Body of pancreas (tissue), 4 donors: ENCODE results near the gene WDR64. TPM values are rescaled to one million over a fixed set of nuclear protein-coding genes. Genes with fewer than 3 reads are reported as not detected.
"Not testable (repeated sequence)": the region's sequence is repeated elsewhere in the genome, so short reads cannot be mapped to it uniquely, and the experiment has no call there.

Source experiments
- ATAC-seq: fragments of 150-250 bp; one replicate; pipeline ENCODE4 v1.9.1; 2016
- DNase-seq, 4 donors: peaks; one replicate each; pipeline ENCODE4 v3.0.0-alpha.2; 2019
- H3K27ac ChIP-seq, 4 donors: fragments of 200-600 bp; sonication (generic); 1 replicate in 3 of 4; 2 replicates in 1 of 4; pipeline versions ENCODE4 v1.5.1 to v1.6.1; 2016 to 2019; ENCODE audit warnings: mild to moderate bottlenecking in 1 of 4, mixed read lengths in 1 of 4, moderate library complexity in 1 of 4
- H3K27me3 ChIP-seq, 2 donors: fragments of 200-600 bp; sonication (generic); one replicate each; pipeline ENCODE4 v1.6.0; 2016; ENCODE audit warnings: mild to moderate bottlenecking in 1 of 2
- H3K36me3 ChIP-seq, 2 donors: fragments of 200-600 bp; sonication (generic); replicated peaks in 1 of 2; 2 replicates each; pipeline ENCODE4 v1.5.1; 2016; ENCODE audit warnings: low read depth in 2 of 2; ENCODE audit not compliant: insufficient read depth in 1 of 2
- H3K4me1 ChIP-seq: fragments of 200-600 bp; sonication (generic); one replicate; pipeline ENCODE4 v1.6.0; 2016
- H3K4me3 ChIP-seq, 2 donors: fragments of 200-600 bp; sonication (generic); 1 replicate in 1 of 2; 2 replicates in 1 of 2; pipeline ENCODE4 v1.5.1; 2016 to 2019
- H3K9me3 ChIP-seq, 3 donors: fragments of 200-600 bp; sonication (generic); 1 replicate in 2 of 3; 2 replicates in 1 of 3; pipeline ENCODE4 v1.5.1; 2016
- POLR2A ChIP-seq, 3 donors: fragments of 450-650 bp; IDR thresholded peaks; one replicate each; pipeline ENCODE4 v1.6.1; 2016; ENCODE audit warnings: antibody characterized with exemption in 3 of 3, mild to moderate bottlenecking in 2 of 3
- WGBS, 2 donors: methylation state at CpG; one replicate each; pipeline ENCODE4 v1.1.5; 2017; 5-methylcytosine and 5-hydroxymethylcytosine counted together
- intact Hi-C: fragments of 100-400 bp; cut with DNase I; formaldehyde crosslinking; loops from one replicate; pipeline ENCODE4 v1.15.1; 2023
- total RNA-seq, 2 donors: library from RNA; depleted of rRNA; stranded (reverse); fragments of >200 nt; gene quantifications; one replicate each; pipeline ENCODE4 v1.1.0, GENCODE V29; 2016
- TF ChIP-seq, protein P1 (sequence below), 7 experiments: fragments of 450-650 bp in 4 of 7; fragments of 200-600 bp in 3 of 7; sonication (generic) in 3 of 7; IDR thresholded peaks; one replicate each; pipeline ENCODE4 v1.5.1; 2016 to 2019; ENCODE audit warnings: antibody characterized with exemption in 7 of 7

The WDR64 gene
- total RNA-seq, 2 donors from 2014 or later = not detected

DNA sequence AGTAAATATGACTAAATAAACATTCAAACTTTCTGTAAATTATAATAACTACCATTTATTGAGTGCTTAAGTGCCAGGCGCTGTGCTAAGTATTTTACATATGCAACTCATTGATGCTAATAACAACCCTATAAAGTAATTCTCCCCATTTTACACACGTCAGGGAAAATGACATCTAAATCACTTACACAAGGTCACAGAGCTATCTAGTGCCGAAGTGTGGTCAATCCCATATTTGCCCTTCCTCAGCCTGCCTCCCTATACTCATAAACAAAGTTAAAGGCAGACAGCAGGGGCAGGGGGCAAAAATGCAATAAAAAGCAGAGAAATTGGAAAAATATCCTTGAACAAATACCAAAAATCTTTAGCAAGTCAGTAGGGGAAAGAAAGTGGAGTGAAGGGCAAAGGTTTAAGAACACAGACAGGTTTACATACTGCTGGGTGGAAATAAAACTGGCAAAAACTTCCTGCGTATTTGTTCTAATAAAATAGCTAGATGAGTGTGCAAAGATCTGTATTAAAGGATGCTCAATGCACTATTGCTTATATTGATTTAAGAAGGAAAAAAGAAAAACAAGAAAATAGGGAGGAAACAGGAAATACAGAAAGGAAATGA is 72.8 kb downstream of the WDR64 start:
- DNase-seq (no peak), ATAC-seq (no peak)
- TF ChIP-seq, protein P1, sequence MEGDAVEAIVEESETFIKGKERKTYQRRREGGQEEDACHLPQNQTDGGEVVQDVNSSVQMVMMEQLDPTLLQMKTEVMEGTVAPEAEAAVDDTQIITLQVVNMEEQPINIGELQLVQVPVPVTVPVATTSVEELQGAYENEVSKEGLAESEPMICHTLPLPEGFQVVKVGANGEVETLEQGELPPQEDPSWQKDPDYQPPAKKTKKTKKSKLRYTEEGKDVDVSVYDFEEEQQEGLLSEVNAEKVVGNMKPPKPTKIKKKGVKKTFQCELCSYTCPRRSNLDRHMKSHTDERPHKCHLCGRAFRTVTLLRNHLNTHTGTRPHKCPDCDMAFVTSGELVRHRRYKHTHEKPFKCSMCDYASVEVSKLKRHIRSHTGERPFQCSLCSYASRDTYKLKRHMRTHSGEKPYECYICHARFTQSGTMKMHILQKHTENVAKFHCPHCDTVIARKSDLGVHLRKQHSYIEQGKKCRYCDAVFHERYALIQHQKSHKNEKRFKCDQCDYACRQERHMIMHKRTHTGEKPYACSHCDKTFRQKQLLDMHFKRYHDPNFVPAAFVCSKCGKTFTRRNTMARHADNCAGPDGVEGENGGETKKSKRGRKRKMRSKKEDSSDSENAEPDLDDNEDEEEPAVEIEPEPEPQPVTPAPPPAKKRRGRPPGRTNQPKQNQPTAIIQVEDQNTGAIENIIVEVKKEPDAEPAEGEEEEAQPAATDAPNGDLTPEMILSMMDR (IDR thresholded peaks at IDR 0.05) = no peak
- TF ChIP-seq POLR2A (IDR thresholded peaks at IDR 0.05) = no peak
- Histone ChIP-seq H3K36me3 (no peaks in the 10 kb centered on the region), H3K9me3 (no peaks in the 10 kb centered on the region), H3K4me1 (no peaks in the 10 kb centered on the region), H3K27ac (no peak overlapping the region), H3K4me3 (no peak overlapping the region), H3K27me3 (no peaks in the 10 kb centered on the region)
- 54 to 57% methylated on average over 4 of the region's 4 CpGs for WGBS, 2 donors
- intact Hi-C loops = no loop called here

DNA sequence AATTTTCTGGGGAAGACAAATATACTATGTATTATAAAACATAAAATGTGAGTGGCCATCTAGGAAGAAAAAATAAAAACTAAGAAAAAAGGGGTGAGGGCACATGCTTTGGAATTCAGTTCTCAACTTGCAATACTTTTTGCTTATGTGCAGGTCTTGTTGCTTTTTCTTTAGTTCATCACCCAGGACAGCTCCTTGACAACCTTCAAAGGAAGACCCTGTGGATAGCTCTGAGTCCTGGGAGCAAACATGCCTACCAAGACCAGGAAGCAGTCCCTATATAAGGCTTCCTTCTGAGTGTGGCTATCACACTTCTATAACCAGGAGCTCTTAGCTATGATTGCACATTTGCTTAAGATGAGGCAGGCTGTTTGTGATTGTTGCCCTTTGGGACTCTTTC is 78.0 kb downstream of the WDR64 start:
- ATAC-seq (no peak), DNase-seq (no peak)
- H3K4me3 ChIP-seq = no peak overlapping the region
- H3K27me3 ChIP-seq = no peaks in the 10 kb centered on the region
- no peak for TF ChIP-seq POLR2A (IDR thresholded peaks at IDR 0.05)
- TF ChIP-seq, protein P1 (IDR thresholded peaks at IDR 0.05) = no peak
- no peaks in the 10 kb centered on the region for H3K36me3 ChIP-seq
- H3K27ac ChIP-seq = no peak overlapping the region
- intact Hi-C loops = no loop called here
- H3K9me3 ChIP-seq = no peaks in the 10 kb centered on the region
- no peaks in the 10 kb centered on the region for H3K4me1 ChIP-seq

DNA sequence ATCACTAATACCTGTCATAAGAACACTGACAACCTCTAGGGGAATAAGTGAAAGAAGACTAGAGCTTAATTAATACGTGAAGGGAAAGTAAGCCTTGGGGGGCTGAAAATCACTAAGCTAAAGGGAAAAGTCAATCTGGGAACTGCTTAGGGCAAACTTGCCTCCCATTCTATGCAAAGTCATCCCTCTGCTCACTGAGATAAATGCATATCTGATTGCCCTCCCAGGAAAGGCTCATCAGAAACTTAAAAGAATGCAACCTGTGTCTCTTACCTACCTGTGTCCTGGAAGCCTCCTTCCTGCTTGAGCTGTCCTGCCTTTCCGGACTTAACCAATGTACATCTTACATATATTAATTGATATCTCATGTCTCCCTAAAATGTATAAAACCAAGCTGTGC is 81.8 kb downstream of the WDR64 start:
- WGBS, 2 donors = 70 to 86% methylated on average over 2 of the region's 2 CpGs
- Histone ChIP-seq H3K9me3 (no peaks in the 10 kb centered on the region), H3K4me3 (no peak overlapping the region), H3K27me3 (no peaks in the 10 kb centered on the region), H3K4me1 (no peaks in the 10 kb centered on the region), H3K27ac (no peak overlapping the region), H3K36me3 (no peaks in the 10 kb centered on the region)
- intact Hi-C loops = no loop called here
- ATAC-seq = no peak
- TF ChIP-seq, protein P1 (IDR thresholded peaks at IDR 0.05) = no peak
- TF ChIP-seq POLR2A (IDR thresholded peaks at IDR 0.05) = no peak
- DNase-seq = no peak

DNA sequence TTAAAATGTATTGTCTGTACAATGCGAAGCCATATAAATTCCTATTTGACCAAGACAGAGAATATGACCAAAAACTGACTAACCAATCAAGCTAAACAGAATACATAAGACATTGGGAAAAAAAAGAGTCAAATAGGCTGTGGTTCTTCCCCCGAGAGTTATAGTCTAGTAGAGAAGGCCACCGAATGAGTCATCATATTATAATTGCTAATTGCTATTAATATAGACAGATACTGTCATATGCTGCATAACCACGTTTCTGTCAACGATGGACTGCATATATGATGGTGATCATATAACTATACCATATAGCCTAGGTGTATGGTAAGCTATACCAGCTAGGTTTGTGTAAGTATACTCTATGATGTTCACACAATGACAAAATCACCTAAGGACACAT is 82.5 kb downstream of the WDR64 start:
- TF ChIP-seq, protein P1 (IDR thresholded peaks at IDR 0.05) = no peak
- no peak for TF ChIP-seq POLR2A (IDR thresholded peaks at IDR 0.05)
- WGBS, 2 donors = 67 to 73% methylated on average over 5 of the region's 5 CpGs
- ATAC-seq (no peak), DNase-seq (no peak)
- Histone ChIP-seq H3K4me3 (no peak overlapping the region), H3K36me3 (no peaks in the 10 kb centered on the region), H3K4me1 (no peaks in the 10 kb centered on the region), H3K9me3 (no peaks in the 10 kb centered on the region), H3K27ac (no peak overlapping the region), H3K27me3 (no peaks in the 10 kb centered on the region)
- intact Hi-C loops = no loop called here

DNA sequence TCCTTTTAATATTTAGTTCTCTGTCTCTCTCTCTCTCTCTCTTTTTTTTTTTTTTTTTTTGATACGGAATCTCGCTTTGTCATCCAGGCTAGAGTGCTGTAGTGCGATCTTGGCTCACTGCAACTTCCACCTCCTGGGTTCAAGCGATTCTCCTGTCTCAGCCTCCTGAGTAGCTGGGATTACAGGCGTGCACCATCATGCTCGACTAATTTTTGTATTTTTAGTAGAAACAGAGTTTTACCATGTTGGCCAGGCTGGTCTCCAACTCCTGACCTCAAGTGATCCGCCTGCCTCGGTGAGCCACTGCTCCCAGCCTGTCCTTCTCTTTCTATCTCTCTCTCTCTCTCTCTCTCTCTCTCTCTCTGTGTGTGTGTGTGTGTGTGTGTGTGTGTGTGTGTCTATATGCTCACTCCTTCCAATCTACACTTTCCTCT is 83.4 kb downstream of the WDR64 start:
- intact Hi-C loops, H3K36me3 ChIP-seq, H3K9me3 ChIP-seq, DNase-seq, H3K4me3 ChIP-seq, H3K27me3 ChIP-seq, H3K27ac ChIP-seq, H3K4me1 ChIP-seq, ATAC-seq: not testable (repeated sequence)
- 62 to 80% methylated on average over 8 of the region's 8 CpGs for WGBS, 2 donors
